ENCODE measurements around the gene DCLRE1C. TPM values are rescaled to one million over a fixed set of nuclear protein-coding genes. Genes with fewer than 3 reads are reported as not detected.
"Not testable (repeated sequence)": the region's sequence is repeated elsewhere in the genome, so short reads cannot be mapped to it uniquely, and the experiment has no call there.

Gene DCLRE1C
- polyA plus RNA-seq, 3 donors: 13.5 to 14.6 (median 14.3) TPM

- no peak for DNase-seq (ENCODE audit: low read depth in 3 of 3, low spot score in 2 of 3)
Measured at GRCh38 chr10:14891151-14891550, 62.7 kb downstream of the DCLRE1C start.

- no peak for DNase-seq (ENCODE audit: low read depth in 3 of 3, low spot score in 2 of 3)
Measured at GRCh38 chr10:14889318-14889717, 64.6 kb downstream of the DCLRE1C start.

- no peak for DNase-seq (ENCODE audit: low read depth in 3 of 3, low spot score in 2 of 3)
Measured at GRCh38 chr10:14884082-14884481, 69.8 kb downstream of the DCLRE1C start.

- DNase-seq (ENCODE audit: low read depth in 3 of 3, low spot score in 2 of 3): no peak
Measured at GRCh38 chr10:14880229-14880628, 73.7 kb downstream of the DCLRE1C start.

- peak in 1 of 3 donors; percentile 23 for DNase-seq (ENCODE audit: low read depth in 3 of 3, low spot score in 2 of 3)
Measured at GRCh38 chr10:14879928-14880193, 74.0 kb downstream of the DCLRE1C start.

GRCh38 chr10:14879124-14879927 lies 74.6 kb downstream of the DCLRE1C start:
- peak; percentile 18 to 36 (median 27) for DNase-seq (ENCODE audit: low read depth in 3 of 3, low spot score in 2 of 3)

GRCh38 chr10:14878266-14879123 lies 75.4 kb downstream of the DCLRE1C start, which contains the start of gene SUV39H2:
Gene SUV39H2 (plus strand): TSS chr10:14878866. CDS start chr10:14878889, 23 bp downstream.
- DNase-seq (ENCODE audit: low read depth in 3 of 3, low spot score in 2 of 3): peak; percentile 76 to 91 (median 89)

- DNase-seq (ENCODE audit: low read depth in 3 of 3, low spot score in 2 of 3): no peak
Measured at GRCh38 chr10:14876764-14877163, 77.1 kb downstream of the DCLRE1C start.

GRCh38 chr10:14875941-14876340 lies 78.0 kb downstream of the DCLRE1C start:
- DNase-seq (ENCODE audit: low read depth in 3 of 3, low spot score in 2 of 3): no peak

GRCh38 chr10:14873090-14873760 lies 80.7 kb downstream of the DCLRE1C start:
- no peak for DNase-seq (ENCODE audit: low read depth in 3 of 3, low spot score in 2 of 3)

- not testable (repeated sequence) for DNase-seq (ENCODE audit: low read depth in 3 of 3, low spot score in 2 of 3)
Measured at GRCh38 chr10:14864871-14865270, 89.0 kb downstream of the DCLRE1C start.

- DNase-seq (ENCODE audit: low read depth in 3 of 3, low spot score in 2 of 3): not testable (repeated sequence)
Measured at GRCh38 chr10:14864466-14864865, 89.4 kb downstream of the DCLRE1C start.

GRCh38 chr10:14860791-14861190 lies 93.1 kb downstream of the DCLRE1C start:
- DNase-seq (ENCODE audit: low read depth in 3 of 3, low spot score in 2 of 3): no peak

- DNase-seq (ENCODE audit: low read depth in 3 of 3, low spot score in 2 of 3): no peak
Measured at GRCh38 chr10:14859775-14860174, 94.1 kb downstream of the DCLRE1C start.

- no peak for DNase-seq (ENCODE audit: low read depth in 3 of 3, low spot score in 2 of 3)
Measured at GRCh38 chr10:14859043-14859442, 94.9 kb downstream of the DCLRE1C start.

- DNase-seq (ENCODE audit: low read depth in 3 of 3, low spot score in 2 of 3): no peak
Measured at GRCh38 chr10:14858338-14858960, 95.4 kb downstream of the DCLRE1C start.

GRCh38 chr10:14855453-14855852 lies 98.4 kb downstream of the DCLRE1C start:
- DNase-seq (ENCODE audit: low read depth in 3 of 3, low spot score in 2 of 3): no peak

GRCh38 chr10:14852236-14852635 lies 101.7 kb downstream of the DCLRE1C start:
- no peak for DNase-seq (ENCODE audit: low read depth in 3 of 3, low spot score in 2 of 3)
